GM19455 (cell line): ENCODE data around the gene NDC80.
"Not testable (repeated sequence)": the region's sequence is repeated elsewhere in the genome, so short reads cannot be mapped to it uniquely, and the experiment has no call there.

ENCODE experiments used
- ATAC-seq: cut with Tn5 transposase; IDR thresholded peaks from one replicate; pipeline ENCODE4 v1.9.1; 2021; ENCODE audit not compliant: unreplicated experiment

Gene NDC80

DNA sequence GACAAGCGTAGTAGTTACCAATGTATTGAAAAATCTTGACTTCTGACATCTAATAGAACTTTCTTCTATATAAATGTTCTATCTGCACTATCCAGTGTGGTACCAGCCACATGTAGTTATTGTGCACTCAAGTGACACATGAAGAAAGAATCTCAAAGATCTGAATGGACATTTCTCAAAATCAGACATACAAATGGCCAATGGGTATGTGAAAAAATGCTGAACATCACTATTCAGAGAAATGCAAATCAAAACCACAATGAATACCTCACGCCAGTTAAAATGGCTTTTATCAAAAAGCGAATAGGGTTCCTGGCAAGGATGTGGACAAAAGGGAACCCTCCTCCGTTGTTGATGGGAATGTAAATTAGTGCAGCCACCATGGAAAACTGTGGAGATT lies 46.7 kb downstream of the NDC80 start:
- no peak for ATAC-seq

DNA sequence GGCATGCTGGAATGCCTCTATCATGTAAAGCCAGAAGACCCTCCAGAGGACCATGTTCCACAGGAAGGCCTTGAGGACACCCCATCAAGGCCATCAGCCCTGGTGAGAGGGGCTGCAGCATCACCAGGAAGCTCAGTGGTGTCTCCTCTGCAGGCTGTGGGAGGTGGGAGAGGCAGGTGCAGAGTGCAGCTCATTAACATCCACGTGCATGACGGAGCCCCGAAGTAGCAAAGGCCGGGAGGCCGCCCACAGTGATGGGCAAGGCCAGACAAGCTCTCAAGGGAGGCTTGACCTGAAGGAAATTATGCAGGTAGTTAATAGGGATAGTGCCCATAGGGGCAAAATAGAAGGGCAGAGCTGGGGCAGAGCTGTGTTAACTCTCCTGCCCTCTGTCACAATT lies 53.9 kb downstream of the NDC80 start:
- ATAC-seq: no peak

DNA sequence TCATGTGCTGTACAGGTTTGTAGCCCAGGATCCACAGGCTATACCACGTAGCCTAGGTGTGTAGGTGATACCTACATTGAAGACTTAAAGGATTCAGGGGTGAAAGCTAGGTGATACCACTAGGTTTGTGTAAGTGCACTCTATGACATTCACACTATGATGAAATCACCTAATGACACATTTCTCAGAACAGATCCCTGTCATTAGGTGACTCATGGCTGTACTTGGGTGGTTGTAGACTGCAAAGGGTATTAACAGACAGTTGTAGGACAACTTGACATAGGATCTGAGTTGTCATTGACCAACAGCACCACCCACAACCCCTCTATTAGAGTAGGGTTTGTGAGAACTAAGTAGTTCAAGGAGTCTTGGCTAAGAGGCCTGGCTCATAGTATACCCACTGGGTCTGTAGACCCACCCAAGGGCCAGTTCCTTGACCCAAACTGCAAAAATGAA lies 56.5 kb downstream of the NDC80 start:
- no peak for ATAC-seq

DNA sequence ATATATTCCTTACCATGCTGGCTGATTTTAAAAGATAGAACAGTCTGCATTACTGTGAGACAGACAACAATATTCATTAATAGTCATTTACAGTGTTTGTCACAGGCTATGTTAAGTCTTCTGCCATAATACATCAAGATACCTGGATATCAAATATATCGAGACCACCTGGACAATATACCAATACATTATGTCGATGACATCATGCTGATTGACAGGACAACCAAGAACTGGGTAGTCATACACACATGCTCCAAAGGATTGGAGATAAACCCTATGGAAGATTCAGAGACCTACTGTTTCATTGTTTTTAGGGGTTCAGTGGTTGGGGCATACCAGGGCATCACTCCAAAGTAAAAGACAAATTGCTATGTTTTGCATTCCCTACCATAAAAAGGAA lies 57.6 kb downstream of the NDC80 start:
- ATAC-seq: no peak

DNA sequence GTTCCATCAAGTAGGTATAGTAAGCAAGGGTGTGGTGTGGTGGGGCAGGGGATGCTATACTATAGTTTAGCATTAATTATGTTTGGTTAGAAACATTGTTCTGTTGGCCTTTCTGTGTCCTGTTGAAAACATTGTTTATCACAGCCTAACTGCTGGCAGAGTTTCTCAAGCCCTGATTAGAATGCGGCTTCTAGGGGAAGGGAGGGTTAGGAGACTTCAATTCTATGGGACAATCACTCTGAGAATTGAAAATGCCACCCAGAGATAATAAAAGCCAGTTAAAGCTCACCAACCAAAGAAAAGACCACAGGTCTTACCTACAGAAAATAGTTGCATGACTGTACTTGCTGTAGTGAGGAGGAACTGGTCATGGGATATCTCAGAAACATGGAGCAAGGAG lies 64.2 kb downstream of the NDC80 start:
- ATAC-seq: no peak

DNA sequence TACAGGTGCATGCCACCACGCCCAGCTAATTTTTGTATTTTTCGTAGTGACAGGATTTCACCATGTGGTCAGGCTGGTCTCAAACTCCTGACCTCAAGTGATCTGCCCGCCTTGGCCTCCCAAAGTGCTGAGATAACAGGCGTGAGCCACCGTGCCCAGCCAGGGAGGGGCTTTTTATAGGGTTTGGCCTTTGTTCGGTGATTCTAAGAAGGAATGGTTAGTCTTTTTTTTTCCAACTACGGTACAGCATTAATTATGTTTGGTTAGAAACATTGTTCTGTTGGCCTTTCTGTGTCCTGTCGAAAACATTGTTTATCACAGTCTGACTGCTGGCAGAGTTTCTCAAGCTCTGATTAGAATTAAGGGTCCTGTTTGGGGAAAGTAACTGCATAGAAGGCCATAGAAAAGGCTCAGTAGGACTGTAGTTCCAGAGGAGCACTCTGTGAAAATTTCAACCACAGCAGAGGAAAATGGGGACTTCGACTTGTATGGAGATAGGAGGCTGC lies 64.8 kb downstream of the NDC80 start:
- no peak for ATAC-seq

DNA sequence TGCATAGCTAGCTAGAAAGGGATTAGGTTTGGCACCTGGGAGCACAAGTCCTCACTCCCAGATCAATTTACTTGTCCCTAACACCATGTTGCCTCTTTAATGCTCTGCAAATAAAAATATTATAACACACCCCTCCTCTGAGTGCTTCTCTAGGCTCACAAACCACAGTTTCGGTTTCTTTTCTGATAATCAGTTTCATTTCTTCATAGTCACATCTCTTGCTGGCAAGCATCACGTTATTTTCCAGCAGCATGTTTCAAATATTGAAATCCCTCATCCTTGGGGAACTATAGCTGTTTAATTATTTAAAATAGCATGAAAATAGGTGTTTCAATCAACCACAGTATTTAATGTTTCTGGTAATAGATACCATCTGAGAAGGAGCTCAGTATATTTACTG lies 70.3 kb downstream of the NDC80 start:
- ATAC-seq: peak; percentile 73

DNA sequence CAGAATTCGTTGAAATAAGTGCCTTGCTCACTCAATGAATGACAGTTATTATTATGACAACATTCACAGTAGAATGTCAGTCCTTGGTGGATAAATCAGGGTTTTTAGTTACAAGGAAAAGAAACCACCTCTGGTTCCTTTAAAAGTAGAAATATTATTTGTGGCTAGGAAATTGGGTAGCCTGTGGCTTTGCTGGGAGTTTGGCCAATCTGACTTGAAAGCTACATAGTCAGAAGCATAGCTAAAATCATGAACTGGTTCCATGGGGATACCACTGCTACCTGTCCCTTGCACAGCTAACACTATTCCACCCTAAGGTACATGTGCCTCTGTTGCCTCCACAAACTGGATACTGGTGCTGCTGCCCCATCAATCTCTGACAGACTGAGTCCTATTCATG lies 71.4 kb downstream of the NDC80 start:
- no peak for ATAC-seq

DNA sequence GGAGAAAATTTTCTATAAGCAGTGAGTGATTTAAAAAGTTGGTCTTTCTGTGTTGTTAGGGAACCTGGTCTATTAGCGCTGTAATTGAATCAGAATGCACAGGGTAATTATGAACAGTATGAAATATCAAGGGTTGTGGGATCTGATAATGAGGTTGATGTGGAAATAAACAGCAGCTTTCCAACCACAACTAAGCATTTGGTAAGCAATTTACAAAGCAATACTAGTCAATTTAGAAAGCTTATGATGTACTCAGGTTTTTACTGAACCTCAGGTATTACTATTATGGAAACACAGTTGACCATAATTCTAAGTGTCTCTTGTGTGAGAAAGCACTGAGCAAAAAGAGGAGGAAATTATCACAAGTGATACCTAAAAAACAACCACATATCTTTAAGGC lies 73.2 kb downstream of the NDC80 start:
- ATAC-seq: no peak

DNA sequence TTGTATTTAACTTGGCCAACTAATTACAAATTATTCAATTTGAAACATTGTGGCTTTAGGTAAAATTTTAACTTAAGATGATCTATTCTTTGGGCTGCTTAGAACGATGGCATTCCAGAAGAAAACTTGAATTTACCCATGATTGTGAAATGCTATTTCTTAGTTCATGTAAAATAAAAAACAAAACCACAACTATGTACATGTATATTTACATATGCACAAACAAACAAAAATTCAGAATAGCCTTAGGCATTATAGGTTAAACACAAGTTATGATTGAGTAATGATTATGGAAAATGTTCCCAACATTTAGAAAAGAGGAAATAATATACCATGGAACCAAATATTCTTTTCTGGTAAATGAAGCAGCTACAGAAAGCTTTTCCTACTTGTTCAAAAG lies 80.6 kb downstream of the NDC80 start:
- no peak for ATAC-seq

DNA sequence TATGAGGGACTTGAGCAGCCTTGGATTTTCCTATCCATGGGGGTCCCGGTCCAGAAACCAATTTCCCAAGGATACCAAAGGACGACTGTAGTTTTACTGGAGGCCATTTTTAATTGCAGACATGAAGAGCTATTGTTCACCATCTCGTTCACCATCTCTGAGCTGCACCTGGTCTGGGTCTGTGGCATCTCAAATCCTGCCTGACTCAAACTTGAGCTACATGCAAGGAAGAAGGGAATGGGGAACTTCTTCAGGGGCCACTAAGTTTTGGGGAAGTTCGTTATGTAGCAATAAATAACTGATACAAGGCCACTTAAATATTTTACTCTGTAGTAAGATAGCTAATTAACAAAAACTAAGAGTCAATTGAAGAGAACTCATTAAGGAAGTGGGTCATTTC lies 82.1 kb downstream of the NDC80 start:
- no peak for ATAC-seq

DNA sequence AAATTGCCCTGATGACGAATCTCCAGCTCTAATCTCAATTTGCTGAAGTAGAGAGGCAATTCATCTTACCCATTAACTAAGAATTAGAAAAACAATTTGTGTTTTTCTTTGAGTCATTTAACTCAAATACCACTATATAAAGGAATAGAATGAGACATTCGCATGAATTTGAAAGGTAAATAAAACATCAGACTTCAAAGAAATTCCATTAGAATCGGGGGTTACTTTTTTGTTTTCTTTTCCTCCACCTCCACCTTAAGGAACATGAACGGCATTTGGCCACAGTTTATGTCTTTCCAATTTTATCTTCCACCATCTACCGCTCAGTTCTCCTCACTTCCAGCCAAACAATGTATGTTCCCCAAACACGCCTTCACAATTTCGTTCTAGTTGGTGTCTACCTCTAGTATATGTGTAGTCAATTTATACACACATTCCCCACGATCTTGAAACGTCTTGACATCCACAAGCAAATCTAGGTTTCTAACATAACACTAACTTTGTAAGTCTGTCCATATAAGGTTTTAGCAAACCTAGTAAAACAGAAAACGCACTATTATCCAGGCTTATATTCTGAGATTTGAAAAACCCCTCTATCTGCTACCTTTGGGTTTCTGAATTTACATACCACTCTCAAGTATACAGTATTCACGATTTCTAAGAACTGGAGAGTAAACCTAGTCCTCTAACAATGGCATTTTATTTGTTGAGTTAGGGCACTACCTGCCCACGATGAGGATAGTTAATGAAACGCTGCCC lies 83.0 kb downstream of the NDC80 start:
- ATAC-seq: no peak

DNA sequence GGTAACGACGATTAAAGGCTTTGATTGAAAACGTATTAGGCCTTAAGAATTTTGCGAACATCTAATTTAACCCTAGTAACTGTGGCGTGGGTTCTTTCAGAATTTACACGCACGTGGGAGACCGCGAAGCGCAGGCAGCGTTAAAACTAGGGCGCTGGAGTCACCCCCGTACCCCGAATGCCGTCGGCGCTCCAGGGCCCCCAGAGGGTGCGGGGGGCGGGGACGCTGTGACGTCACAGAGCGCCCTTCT lies 83.5 kb downstream of the NDC80 start:
- ATAC-seq: peak; percentile 42

DNA sequence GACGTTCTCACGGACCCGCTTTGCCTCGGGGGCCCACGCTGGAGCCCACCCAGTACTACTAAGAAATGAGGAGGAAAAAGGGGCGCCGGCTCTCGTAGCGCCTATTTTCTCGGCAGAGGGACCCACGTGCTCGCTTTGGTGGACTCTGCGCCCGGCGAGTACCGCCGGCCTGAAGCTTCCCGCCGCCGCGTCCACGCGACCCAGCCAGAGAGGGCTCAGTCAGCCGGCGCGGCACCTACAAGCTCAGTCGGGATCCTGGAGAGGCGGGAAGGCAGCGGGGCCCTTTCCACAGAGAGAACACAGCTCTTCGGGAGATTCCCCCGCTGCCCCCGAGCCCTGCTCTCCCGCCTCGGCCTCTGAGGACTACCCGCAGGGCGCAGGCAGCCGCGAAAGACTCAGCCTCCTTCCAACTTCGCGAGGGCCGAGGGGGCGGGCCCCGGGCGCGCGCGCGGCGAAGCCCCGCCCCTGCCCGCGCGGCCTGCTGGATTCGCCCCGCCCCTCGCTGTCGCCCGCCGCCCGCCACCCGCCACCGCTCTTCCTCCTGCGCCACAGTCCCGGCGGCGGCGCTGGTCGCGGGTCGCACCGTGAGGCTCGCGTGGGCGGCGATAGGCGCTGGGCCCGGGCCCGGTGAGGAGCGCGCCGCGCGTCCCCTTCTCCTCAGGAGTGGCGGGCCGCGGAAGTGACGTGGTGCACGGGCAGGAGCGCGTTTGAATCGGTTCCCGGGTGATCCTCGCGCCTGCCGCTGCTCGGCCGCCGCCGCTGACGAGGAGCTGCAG lies 84.0 kb downstream of the NDC80 start, which contains the start of gene SMCHD1:
Gene SMCHD1 (plus strand): TSS at position 549 of the 776 bp plus-strand sequence. CDS start 350 bp downstream, outside the sequence.
- ATAC-seq: peak; percentile 68

DNA sequence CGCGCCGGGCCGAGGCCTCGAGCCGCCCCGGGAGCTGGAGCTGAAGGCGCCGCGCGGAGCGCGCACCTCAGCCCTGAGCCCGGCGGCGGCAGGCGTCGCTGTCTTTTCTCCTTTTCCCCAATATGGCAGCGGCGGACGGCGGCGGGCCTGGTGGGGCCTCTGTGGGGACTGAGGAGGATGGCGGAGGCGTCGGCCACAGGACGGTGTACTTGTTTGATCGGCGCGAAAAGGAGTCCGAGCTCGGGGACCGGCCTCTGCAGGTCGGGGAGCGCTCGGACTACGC lies 84.5 kb downstream of the NDC80 start:
- peak; percentile 16 for ATAC-seq

DNA sequence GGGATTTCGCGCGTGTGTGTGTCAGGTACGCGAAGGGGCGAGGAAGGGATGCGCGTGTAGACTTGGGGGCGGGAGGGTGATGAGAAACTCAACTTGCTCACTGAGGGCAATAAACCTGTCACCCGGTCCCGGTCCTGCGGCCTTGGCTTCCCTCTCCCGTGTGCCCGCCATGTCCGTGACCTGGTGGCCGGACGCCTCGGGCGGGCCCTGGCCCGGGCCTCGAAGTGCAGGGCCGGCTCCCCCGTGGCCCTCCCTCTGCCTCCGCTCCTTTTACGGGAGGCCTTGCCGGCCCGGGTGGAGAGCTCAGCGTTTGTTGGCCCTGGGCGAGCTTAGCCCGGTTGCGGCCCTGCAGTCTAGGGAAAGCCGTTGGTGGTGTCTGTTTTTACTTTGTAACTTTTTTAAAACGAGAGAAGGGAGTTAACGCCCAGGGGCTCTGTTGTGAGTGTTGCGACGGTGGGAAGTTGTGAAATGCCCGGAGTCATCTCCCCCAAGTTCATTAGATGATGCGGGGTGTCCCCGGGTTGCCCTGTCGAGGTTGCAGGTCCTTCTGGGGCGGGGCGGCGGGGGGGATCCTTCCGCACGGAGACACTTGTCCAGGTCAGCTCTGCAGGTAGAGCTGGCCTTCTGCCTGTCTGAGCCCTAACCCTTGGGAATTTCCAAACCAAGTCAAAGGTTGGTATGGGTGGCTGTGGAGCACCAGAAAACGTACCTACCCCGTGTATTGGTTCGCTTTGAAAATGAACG lies 85.1 kb downstream of the NDC80 start:
- peak; percentile 19 for ATAC-seq

DNA sequence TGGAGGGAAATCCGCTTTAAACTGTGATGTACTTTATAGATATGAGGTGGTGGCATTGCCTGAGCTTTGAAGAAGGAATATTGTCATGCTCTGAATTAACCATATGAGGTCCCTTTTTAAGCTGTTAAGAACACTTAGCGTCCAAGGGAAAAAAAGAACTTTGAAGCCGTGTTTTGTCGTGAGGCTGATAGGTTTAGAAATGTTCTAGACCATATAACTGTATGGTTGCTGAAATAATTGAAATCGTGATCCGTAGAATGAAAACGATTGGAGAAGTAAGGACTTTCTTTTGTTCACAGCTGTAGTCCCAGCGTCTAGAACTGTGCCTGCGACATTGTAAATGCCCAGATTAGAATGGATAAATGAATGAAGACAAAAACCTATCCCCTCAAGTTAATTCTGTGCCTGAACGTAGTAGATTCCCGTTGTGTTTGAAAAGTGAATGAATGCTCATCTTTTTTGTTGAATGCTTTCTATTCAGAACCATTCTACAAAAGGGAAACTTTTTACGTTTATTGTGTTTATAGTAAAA lies 85.7 kb downstream of the NDC80 start:
- ATAC-seq: no peak

DNA sequence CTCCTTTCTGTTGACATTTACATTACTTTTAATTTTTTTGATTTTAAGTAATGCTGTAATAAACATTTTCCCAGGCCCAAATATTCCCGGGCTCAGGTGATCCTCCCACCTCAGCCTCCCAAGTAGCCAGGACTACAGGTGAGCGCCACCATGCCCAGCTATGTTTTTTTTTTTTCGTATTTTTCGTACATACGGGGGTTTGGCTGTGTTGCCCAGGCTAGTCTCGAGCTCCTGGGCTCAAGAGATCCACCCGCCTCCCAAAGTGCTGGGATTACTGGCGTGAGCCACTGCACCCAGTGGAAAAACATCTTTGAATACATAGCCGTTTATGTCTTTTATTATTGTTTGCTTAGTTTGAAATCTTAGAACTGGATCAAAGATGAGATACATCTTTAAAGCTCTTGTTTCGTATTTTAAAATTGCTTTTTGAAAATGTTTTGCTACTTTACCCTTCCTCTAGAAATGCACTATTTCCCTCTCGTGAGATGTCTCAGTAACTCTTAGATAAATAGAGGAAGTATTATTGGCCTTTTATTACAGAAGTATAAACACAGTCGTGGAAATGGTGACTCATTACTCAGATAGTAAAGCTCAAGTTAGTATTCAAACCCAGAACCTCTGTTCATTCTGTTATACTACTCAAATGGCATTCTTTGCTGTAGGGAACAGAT lies 86.6 kb downstream of the NDC80 start:
- ATAC-seq: no peak

DNA sequence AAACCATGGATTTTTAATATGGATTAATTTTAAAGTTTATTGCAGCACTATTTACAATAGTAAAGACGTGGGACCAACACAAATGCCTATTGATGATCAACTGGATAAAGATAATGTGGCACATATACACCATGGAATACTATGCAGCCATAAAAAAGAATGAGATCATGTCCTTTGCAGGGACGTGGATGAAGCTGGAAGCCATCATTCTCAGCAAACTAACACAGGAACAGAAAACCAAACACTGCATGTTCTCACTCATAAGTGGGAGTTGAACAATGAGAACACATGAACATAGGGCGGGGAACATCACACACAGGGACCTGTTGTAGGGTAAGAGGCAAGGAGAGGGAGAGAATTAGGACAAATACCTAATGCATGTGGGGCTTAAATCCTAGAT lies 89.5 kb downstream of the NDC80 start:
- not testable (repeated sequence) for ATAC-seq

DNA sequence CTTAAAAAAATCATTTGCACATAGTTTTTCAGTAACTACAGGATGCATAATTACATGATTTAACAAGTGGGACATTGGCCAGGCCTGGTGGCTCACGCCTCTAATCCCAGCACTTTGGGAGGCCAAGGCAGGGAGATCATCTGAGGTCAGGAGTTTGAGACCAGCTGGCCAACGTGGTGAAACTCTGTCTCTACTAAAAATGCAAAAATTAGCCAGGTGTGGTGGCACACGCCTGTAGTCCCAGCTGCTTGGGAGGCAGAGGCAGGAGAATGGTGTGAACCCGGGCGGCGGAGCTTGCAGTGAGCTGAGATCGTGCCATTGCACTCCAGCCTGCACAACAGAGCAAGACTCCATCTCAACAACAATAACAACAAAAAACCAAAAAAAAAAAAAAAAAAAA lies 90.9 kb downstream of the NDC80 start:
- ATAC-seq: not testable (repeated sequence)

DNA sequence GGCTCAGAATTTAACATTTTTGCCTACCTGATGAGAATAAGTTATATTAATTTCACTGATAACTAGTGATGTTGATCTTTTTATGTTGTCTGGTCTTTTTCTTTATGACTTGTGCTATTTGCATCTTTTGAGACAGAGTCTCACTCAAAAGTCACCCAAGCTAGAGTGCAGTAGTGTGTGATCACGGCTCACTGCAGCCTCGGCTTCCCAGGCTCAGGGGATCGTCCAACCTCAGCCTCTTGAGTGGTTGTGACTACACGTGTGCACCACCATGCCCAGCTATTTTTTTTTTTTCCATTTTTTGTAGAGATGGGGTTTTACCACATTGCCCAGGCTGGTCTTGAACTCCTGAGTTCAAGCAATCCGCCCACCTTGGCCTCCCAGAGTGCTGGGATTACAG lies 91.6 kb downstream of the NDC80 start:
- ATAC-seq: no peak
